GM23338 (cell line): Measurements from ENCODE around the gene IGF2BP3. TPM values are rescaled to one million over a fixed set of nuclear protein-coding genes. Genes with fewer than 3 reads are reported as not detected.

Source experiments
- ATAC-seq: fragments of 200-7000 bp; cut with Tn5 transposase; 3 replicates; pipeline ENCODE4 v1.9.1; 2020
- DNase-seq: peaks from one replicate; pipeline ENCODE4 v3.0.0-alpha.2; 2015; ENCODE audit warnings: low spot score
- H2AFZ ChIP-seq: fragments of 200-600 bp; sonication (generic); 2 replicates; pipeline ENCODE4 v1.8.0; 2016; ENCODE audit warnings: antibody characterized with exemption, mild to moderate bottlenecking, moderate library complexity
- H3F3A ChIP-seq: fragments of 200-600 bp; sonication (generic); replicated peaks from 2 replicates; pipeline ENCODE4 v1.8.0; 2017; ENCODE audit warnings: antibody characterized with exemption, mixed run types, low read depth
- H3K27ac ChIP-seq: fragments of 200-600 bp; sonication (generic); 2 replicates; pipeline ENCODE4 v1.6.1; 2016; ENCODE audit warnings: low read depth
- H3K27me3 ChIP-seq: fragments of 200-600 bp; sonication (generic); 2 replicates; pipeline ENCODE4 v1.8.0; 2016; ENCODE audit warnings: mild to moderate bottlenecking, mixed run types, moderate library complexity; ENCODE audit not compliant: insufficient read depth
- H3K36me3 ChIP-seq: fragments of 200-600 bp; sonication (generic); 2 replicates; pipeline ENCODE4 v1.8.0; 2016; ENCODE audit warnings: mild to moderate bottlenecking; ENCODE audit not compliant: insufficient read depth
- H3K4me1 ChIP-seq: fragments of 200-600 bp; sonication (generic); 2 replicates; pipeline ENCODE4 v1.8.0; 2016; ENCODE audit warnings: mild to moderate bottlenecking, moderate library complexity; ENCODE audit not compliant: insufficient read depth
- H3K4me2 ChIP-seq: fragments of 200-600 bp; sonication (generic); 2 replicates; pipeline ENCODE4 v1.7.1; 2017; ENCODE audit warnings: mixed run types
- H3K4me3 ChIP-seq: fragments of 200-600 bp; sonication (generic); 2 replicates; pipeline ENCODE4 v1.6.1; 2016; ENCODE audit warnings: mixed run types
- H3K79me2 ChIP-seq: fragments of 200-600 bp; sonication (generic); replicated peaks from 2 replicates; pipeline ENCODE4 v1.8.0; 2017; ENCODE audit warnings: mild to moderate bottlenecking; ENCODE audit not compliant: insufficient read depth
- H3K9me2 ChIP-seq: fragments of 200-600 bp; sonication (generic); 2 replicates; pipeline ENCODE4 v1.8.0; 2017; ENCODE audit not compliant: insufficient read depth
- H4K20me1 ChIP-seq: fragments of 200-600 bp; sonication (generic); replicated peaks from 2 replicates; pipeline ENCODE4 v1.8.0; 2017; ENCODE audit warnings: mild to moderate bottlenecking; ENCODE audit not compliant: insufficient read depth
- H3K27ac Mint-ChIP-seq: 2 replicates; pipeline ENCODE4 v1.8.0; 2020; ENCODE audit warnings: inconsistent platforms, mild to moderate bottlenecking, moderate library complexity, mixed read lengths
- H3K27me3 Mint-ChIP-seq: 3 replicates; pipeline ENCODE4 v1.8.0; 2022; ENCODE audit warnings: low read depth, mild to moderate bottlenecking, moderate library complexity, mixed read lengths, inconsistent platforms; ENCODE audit not compliant: insufficient read depth, poor library complexity
- H3K36me3 Mint-ChIP-seq: 3 replicates; pipeline ENCODE4 v1.8.0; 2021; ENCODE audit warnings: low read depth, mild to moderate bottlenecking, inconsistent platforms, moderate library complexity, mixed read lengths
- H3K4me1 Mint-ChIP-seq: 3 replicates; pipeline ENCODE4 v1.8.0; 2020; ENCODE audit warnings: mild to moderate bottlenecking, inconsistent platforms, mixed read lengths
- H3K4me3 Mint-ChIP-seq: 3 replicates; pipeline ENCODE4 v1.8.0; 2021; ENCODE audit warnings: moderate library complexity, mild to moderate bottlenecking, inconsistent platforms, mixed read lengths
- H3K9me3 Mint-ChIP-seq: 3 replicates; pipeline ENCODE4 v1.8.0; 2020; ENCODE audit warnings: moderate library complexity, mild to moderate bottlenecking, inconsistent platforms, mixed read lengths
- ETS1 ChIP-seq: IDR thresholded peaks from 2 replicates; pipeline ENCODE4 v1.6.1; 2016; ENCODE audit warnings: antibody characterized with exemption
- EZH2 ChIP-seq: fragments of 200-600 bp; sonication (generic); IDR thresholded peaks from one replicate; pipeline ENCODE4 v1.8.0; 2017; ENCODE audit warnings: antibody characterized with exemption, mild to moderate bottlenecking, low read depth; ENCODE audit not compliant: unreplicated experiment
- JUNB ChIP-seq: IDR thresholded peaks from one replicate; pipeline ENCODE4 v1.6.1; 2016; ENCODE audit warnings: antibody characterized with exemption; ENCODE audit not compliant: unreplicated experiment
- POLR2AphosphoS5 ChIP-seq: IDR thresholded peaks from 2 replicates; pipeline ENCODE4 v1.6.1; 2016; ENCODE audit warnings: antibody characterized with exemption, low read depth
- REST ChIP-seq: IDR thresholded peaks from one replicate; pipeline ENCODE4 v1.6.1; 2018; ENCODE audit warnings: antibody characterized with exemption; ENCODE audit not compliant: unreplicated experiment
- STAT1 ChIP-seq: IDR thresholded peaks from one replicate; pipeline ENCODE4 v1.6.1; 2016; ENCODE audit warnings: antibody characterized with exemption; ENCODE audit not compliant: unreplicated experiment
- ZNF114 ChIP-seq: fragments of 250-450 bp; sonication (Bioruptor Pico); IDR thresholded peaks from 2 replicates; pipeline ENCODE4 v1.5.0; 2020; ENCODE audit warnings: mild to moderate bottlenecking, moderate library complexity
- ZNF462 ChIP-seq: fragments of 250-450 bp; sonication (Bioruptor Pico); IDR thresholded peaks from 2 replicates; pipeline ENCODE4 v1.5.0; 2020; ENCODE audit warnings: mild to moderate bottlenecking, moderate library complexity
- polyA plus RNA-seq: library from polyadenylated mRNA; unstranded; fragments of >200 nt; fragmentation: Nextera tagmentation; extraction: Ambion mirVana; gene quantifications from 2 replicates; pipeline ENCODE4 v1.2.1, GENCODE V29; 2016
- total RNA-seq: library from RNA; depleted of rRNA; stranded (reverse); fragments of >200 nt; shearing (Covaris generic); gene quantifications from 2 replicates; pipeline ENCODE4 v1.2.3, GENCODE V29; 2014

IGF2BP3 gene
- total and polyA plus RNA-seq, 2 experiments from 2014 or later = 52.0 to 183 TPM

GRCh38 chr7:23467806-23468525 lies 2.3 kb downstream of the IGF2BP3 start:
- H3K4me3 Mint-ChIP-seq = peak overlapping the region; percentile 99
- Histone ChIP-seq H3K4me2 (peak overlapping the region; percentile 85), H3K79me2 (peaks cover 76% of the 10 kb centered on the region), H3K27ac (peak overlapping the region; percentile 95), H3F3A (peaks cover 7% of the 10 kb centered on the region; the same call in 1 of the 2 replicates), H3K4me1 (peaks cover 25% of the 10 kb centered on the region), H4K20me1 (peaks cover 10% of the 10 kb centered on the region), H3K4me3 (peak overlapping the region; percentile 64), H3K9me2 (no peaks in the 10 kb centered on the region), H3K27me3 (no peaks in the 10 kb centered on the region), H3K36me3 (no peaks in the 10 kb centered on the region), H2AFZ (no peak overlapping the region)
- H3K27ac Mint-ChIP-seq = peak overlapping the region; percentile 93
- DNase-seq (peak; percentile 81), ATAC-seq (peak; percentile 2)
- peaks cover 30% of the 10 kb centered on the region for H3K4me1 Mint-ChIP-seq
- peaks cover 7% of the 10 kb centered on the region; the same call in 2 of the 3 replicates for H3K9me3 Mint-ChIP-seq
- H3K27me3 Mint-ChIP-seq = peaks cover 9% of the 10 kb centered on the region
- peaks cover 35% of the 10 kb centered on the region for H3K36me3 Mint-ChIP-seq
- 0 out of 2 replicates have a peak, but pooled peaks have one; percentile 21 for TF ChIP-seq POLR2AphosphoS5
- no peak for TF ChIP-seq ZNF114
- TF ChIP-seq JUNB = no peak

- peaks cover 16% of the 10 kb centered on the region for H4K20me1 ChIP-seq
- H2AFZ ChIP-seq = no peak overlapping the region
- Mint-ChIP-seq H3K9me3 (peaks cover 7% of the 10 kb centered on the region; the same call in 2 of the 3 replicates), H3K4me3 (peak overlapping the region; percentile 99), H3K4me1 (peaks cover 30% of the 10 kb centered on the region), H3K36me3 (peaks cover 39% of the 10 kb centered on the region), H3K27ac (peak overlapping the region; percentile 93), H3K27me3 (peaks cover 9% of the 10 kb centered on the region)
- ATAC-seq (no peak), DNase-seq (peak; percentile 50)
- peak overlapping the region; percentile 95 for H3K27ac ChIP-seq
- H3K4me3 ChIP-seq = peak overlapping the region; percentile 64
- H3K4me2 ChIP-seq = peak overlapping the region; percentile 85
- H3K79me2 ChIP-seq = peaks cover 76% of the 10 kb centered on the region
- H3K36me3 ChIP-seq = no peaks in the 10 kb centered on the region
- no peaks in the 10 kb centered on the region for H3K9me2 ChIP-seq
- H3F3A ChIP-seq = peaks cover 7% of the 10 kb centered on the region; the same call in 1 of the 2 replicates
- no peaks in the 10 kb centered on the region for H3K27me3 ChIP-seq
- H3K4me1 ChIP-seq = peaks cover 25% of the 10 kb centered on the region
- TF ChIP-seq STAT1 = no peak
- no peak for TF ChIP-seq ZNF462 (CRISPR knock-in tag)
- TF ChIP-seq EZH2 = no peak
- no peak for TF ChIP-seq REST
- TF ChIP-seq JUNB = no peak
- TF ChIP-seq ETS1 = no peak
These were observed 2.9 kb downstream of the IGF2BP3 start for GRCh38 chr7:23467291-23467805.
